Spinal cord (tissue), 10 donors: ENCODE data around the gene TRUB1. TPM values are rescaled to one million over a fixed set of nuclear protein-coding genes. Genes with fewer than 3 reads are reported as not detected.
"Not testable (repeated sequence)": the region's sequence is repeated elsewhere in the genome, so short reads cannot be mapped to it uniquely, and the experiment has no call there.

Experiments used
- DNase-seq, 6 donors: peaks; one replicate each; pipeline versions ENCODE4 v3.0.0 to v3.0.0-alpha.2; 2013 to 2015; ENCODE audit warnings: low spot score in 6 of 6, low read depth in 4 of 6
- H3K27ac ChIP-seq: one replicate; pipeline ENCODE4 v1.5.1; 2013; ENCODE audit warnings: low read depth, low read length, control low read depth
- H3K27me3 ChIP-seq: one replicate; pipeline ENCODE4 v1.6.1; 2013; ENCODE audit warnings: low read length; ENCODE audit not compliant: control insufficient read depth, insufficient read depth
- H3K36me3 ChIP-seq: one replicate; pipeline ENCODE4 v1.6.1; 2013; ENCODE audit warnings: low read length; ENCODE audit not compliant: control insufficient read depth, insufficient read depth
- H3K4me1 ChIP-seq: one replicate; pipeline ENCODE4 v1.6.1; 2013; ENCODE audit warnings: low read length; ENCODE audit not compliant: control insufficient read depth, insufficient read depth
- H3K4me3 ChIP-seq: one replicate; pipeline ENCODE4 v1.5.1; 2013; ENCODE audit warnings: low read depth, low read length, control low read depth
- H3K9me3 ChIP-seq: one replicate; pipeline ENCODE4 v1.6.1; 2013; ENCODE audit warnings: low read length; ENCODE audit not compliant: control insufficient read depth, insufficient read depth
- WGBS: methylation state at CpG from one replicate; pipeline ENCODE4 v1.1.5; 2013; ENCODE audit warnings: missing lambda C conversion rate; ENCODE audit not compliant: insufficient coverage; 5-methylcytosine and 5-hydroxymethylcytosine counted together
- long read RNA-seq, 4 donors: transcript quantifications; one replicate each; lab custom pipeline, GENCODE V29; 2026
- polyA plus RNA-seq, 2 donors: library from polyadenylated mRNA; unstranded; fragments of 120-200 nt; gene quantifications; one replicate each; pipeline ENCODE4 v1.2.1, GENCODE V29; 2013; ENCODE audit not compliant: insufficient read length in 2 of 2
- total RNA-seq, 2 donors: library from RNA; depleted of rRNA in 1 of 2; stranded (reverse); fragments of 120-200 nt in 1 of 2; fragments of >200 nt in 1 of 2; gene quantifications; one replicate each; pipeline versions ENCODE4 v1.2.3 to v1.2.4, GENCODE V29; 2013 to 2014
- donor health status: healthy.

TRUB1 gene
- 10 to 100 TPM; 28.2 to 51.9 TPM for total RNA-seq
- polyA plus RNA-seq, result 10 to 100 TPM; 24.6 to 32.2 TPM
- long read RNA-seq, donor 1, transcript TRUB1-201 (8 exons, 3,408 nt), result major isoform, 14 of 16 reads
- long read RNA-seq, donor 1, partial matches to known transcripts, result 0 of 16 reads
- long read RNA-seq, donor 1, other reads (novel, unspliced or antisense), result 0 of 16 reads
- long read RNA-seq, donor 2, partial matches to known transcripts, result 0 of 4 reads
- long read RNA-seq, donor 2, other reads (novel, unspliced or antisense), result 0 of 4 reads
- long read RNA-seq, donor 3, transcript TRUB1-201 (8 exons, 3,408 nt), result major isoform, 7 of 7 reads
- long read RNA-seq, donor 3, partial matches to known transcripts, result 0 of 7 reads
- long read RNA-seq, donor 3, other reads (novel, unspliced or antisense), result 0 of 7 reads
- long read RNA-seq, donor 4, transcript TRUB1-201 (8 exons, 3,408 nt), result major isoform, 10 of 12 reads
- long read RNA-seq, donor 4, partial matches to known transcripts, result 0 of 12 reads
- long read RNA-seq, donor 4, other reads (novel, unspliced or antisense), result 0 of 12 reads

DNA sequence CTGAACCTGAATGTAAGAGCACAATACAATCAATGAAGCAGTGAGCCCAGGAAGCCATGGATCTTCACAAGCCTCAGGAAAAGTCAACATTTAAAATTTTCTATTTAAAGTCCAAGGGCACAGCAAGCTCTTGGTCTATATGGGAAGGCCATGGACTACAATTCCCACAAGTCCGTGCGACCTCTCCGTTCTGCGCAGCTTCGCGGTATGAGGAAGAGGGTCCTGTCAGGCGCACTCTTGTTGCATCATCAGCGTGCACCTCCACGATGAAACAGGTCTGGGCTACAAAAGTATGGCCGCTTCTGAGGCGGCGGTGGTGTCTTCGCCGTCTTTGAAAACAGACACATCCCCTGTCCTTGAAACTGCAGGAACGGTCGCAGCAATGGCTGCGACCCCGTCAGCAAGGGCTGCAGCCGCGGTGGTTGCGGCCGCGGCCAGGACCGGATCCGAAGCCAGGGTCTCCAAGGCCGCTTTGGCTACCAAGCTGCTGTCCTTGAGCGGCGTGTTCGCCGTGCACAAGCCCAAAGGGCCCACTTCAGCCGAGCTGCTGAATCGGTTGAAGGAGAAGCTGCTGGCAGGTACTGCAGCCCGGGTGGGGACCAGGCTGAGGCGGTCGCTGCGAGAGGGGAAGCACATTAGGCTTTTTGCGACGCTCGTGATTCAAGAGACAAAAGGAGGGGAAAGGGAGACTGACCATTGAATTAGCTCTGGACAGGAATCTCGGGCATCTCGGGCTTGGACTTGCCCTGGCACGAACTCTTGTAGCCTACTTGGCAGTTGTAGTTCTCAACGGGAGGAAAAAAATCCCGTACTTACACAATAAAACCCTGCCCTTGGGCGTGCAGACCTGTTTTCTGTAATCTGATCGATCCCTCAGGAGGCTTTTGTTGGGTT is at the start of gene TRUB1:
TRUB1 (plus strand) TSS at position 234 of the 894 bp plus-strand sequence; CDS start at position 293, 59 bp downstream.
- no peaks in the 10 kb centered on the region for H3K27me3 ChIP-seq
- H3K4me1 ChIP-seq, result no peaks in the 10 kb centered on the region
- peak within 1 kb of the TSS; percentile 99 for H3K4me3 ChIP-seq
- H3K36me3 ChIP-seq, result peaks cover 10% of the 10 kb centered on the region
- under 1% methylated on average over 40 of the region's 46 CpGs for WGBS
- H3K27ac ChIP-seq, result peak within 1 kb of the TSS; percentile 81
- H3K9me3 ChIP-seq, result no peaks in the 10 kb centered on the region
- peak; percentile 87 to 99 (median 94) for DNase-seq

DNA sequence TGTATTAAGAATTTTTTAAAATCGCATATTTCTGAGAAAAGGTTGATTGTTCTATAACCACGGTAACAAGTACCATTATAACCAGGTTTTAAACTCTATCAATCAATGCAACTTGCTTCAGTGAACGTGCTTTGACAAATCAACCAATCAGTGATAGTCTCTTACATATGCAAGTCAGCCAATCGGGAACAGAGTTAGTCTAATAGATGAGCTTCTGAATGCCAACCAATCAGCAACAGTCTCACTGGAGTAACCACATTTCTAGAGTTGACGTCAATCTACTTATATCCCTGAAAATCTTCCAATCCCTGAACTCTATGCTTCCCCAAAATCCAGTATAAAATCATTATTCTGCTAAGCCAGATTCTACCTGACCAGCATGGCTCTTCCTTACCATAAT is 44.7 kb upstream of the TRUB1 start:
- no peaks in the 10 kb centered on the region for H3K36me3 ChIP-seq
- no peaks in the 10 kb centered on the region for H3K27me3 ChIP-seq
- no peak overlapping the region for H3K27ac ChIP-seq
- H3K4me3 ChIP-seq, result no peak overlapping the region
- 88% methylated on average over 2 of the region's 5 CpGs for WGBS
- H3K4me1 ChIP-seq, result no peaks in the 10 kb centered on the region
- no peaks in the 10 kb centered on the region for H3K9me3 ChIP-seq
- DNase-seq, result no peak

DNA sequence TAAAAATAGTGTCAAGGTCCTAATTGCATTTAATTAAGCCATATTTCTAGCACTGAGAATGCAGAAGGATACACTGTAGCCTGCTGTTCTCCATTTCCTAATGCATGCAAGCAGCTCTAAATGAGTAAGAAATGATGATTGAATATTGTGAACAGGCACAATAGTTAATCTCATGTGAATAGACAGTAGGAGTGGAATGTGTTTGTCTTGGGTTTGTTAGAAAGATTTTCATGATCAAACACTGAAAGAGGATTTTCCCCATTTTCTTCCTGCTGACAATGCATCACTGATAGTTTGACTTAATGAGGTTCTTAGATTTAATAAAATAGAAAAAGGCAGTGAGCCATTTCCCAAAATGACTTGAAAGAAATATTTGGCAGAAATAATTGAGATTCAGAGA is 43.1 kb upstream of the TRUB1 start:
- no peaks in the 10 kb centered on the region for H3K4me1 ChIP-seq
- H3K4me3 ChIP-seq, result no peak overlapping the region
- no peaks in the 10 kb centered on the region for H3K9me3 ChIP-seq
- no peaks in the 10 kb centered on the region for H3K27me3 ChIP-seq
- H3K36me3 ChIP-seq, result no peaks in the 10 kb centered on the region
- no peak overlapping the region for H3K27ac ChIP-seq
- peak in 2 of 6 donors; percentile 17 to 75 for DNase-seq

DNA sequence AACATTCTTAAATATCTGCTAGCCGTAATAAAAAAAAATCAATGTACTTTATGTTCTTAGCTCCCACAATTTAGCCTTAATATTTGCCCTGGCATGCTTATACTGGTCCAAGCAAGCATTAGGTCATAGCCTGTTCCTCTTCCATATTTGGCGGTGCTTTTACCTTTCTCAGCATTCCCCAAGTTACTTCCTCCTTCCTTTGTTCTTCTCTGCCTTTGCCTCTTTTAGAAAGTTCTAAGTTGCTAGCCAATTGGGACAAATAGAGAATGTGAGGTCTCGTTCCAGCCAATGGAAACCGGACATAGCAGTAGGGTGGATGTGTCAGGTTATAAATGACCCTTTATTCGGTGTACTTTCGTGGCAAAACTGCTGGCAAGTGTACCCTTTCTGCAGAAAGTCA is 41.0 kb upstream of the TRUB1 start:
- not testable (repeated sequence) for H3K9me3 ChIP-seq, H3K27me3 ChIP-seq, DNase-seq, H3K27ac ChIP-seq, H3K4me1 ChIP-seq, H3K4me3 ChIP-seq, H3K36me3 ChIP-seq
- 85% methylated on average over 5 of the region's 6 CpGs for WGBS

DNA sequence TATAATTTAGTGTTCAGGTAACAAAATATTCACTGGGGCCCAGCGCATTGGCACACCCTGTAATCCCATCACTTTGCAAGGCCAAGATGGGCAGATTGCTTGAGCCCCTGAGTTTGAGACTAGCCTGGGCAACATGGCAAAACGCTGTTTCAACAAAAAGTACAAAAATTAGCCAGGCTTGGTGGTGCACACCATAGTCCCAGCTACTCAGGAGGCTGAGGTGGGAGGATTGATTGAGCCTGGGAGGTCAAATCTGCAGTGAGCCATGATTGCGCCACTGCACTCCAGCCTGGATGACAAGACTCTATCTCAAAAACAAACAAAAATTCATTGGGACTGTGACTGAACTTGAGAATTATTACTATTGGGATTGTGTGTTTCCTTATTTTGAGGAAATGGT is 40.4 kb upstream of the TRUB1 start:
- WGBS, result 100% methylated on average over 1 of the region's 3 CpGs
- DNase-seq, result no peak
- no peaks in the 10 kb centered on the region for H3K36me3 ChIP-seq
- H3K9me3 ChIP-seq, result no peaks in the 10 kb centered on the region
- H3K27ac ChIP-seq, result no peak overlapping the region
- no peaks in the 10 kb centered on the region for H3K27me3 ChIP-seq
- no peak overlapping the region for H3K4me3 ChIP-seq
- H3K4me1 ChIP-seq, result no peaks in the 10 kb centered on the region

DNA sequence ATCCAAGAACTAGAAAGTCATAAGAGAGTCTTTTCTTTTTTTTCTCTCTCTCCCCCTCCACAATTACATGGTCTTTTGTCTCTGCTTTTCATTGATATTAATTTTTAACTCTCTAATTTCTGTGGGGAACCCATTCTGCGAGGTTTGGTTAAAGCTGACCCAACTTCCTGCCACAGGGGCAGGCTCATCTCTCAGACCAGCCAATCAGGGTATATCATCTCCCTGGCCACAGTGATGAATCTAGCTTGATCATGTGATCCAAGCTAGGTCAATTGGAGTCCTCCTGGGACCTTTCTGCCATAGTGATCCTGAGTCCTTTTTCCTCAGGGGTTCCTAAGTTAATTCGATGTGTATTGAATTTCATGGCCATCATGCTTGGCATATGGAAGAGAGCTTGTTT is 38.0 kb upstream of the TRUB1 start:
- Histone ChIP-seq H3K27ac (no peak overlapping the region), H3K4me3 (no peak overlapping the region), H3K27me3 (no peaks in the 10 kb centered on the region), H3K36me3 (no peaks in the 10 kb centered on the region), H3K4me1 (no peaks in the 10 kb centered on the region), H3K9me3 (no peaks in the 10 kb centered on the region)
- DNase-seq, result no peak
- WGBS, result no CpG with 5 or more reads among the region's 2 CpGs

DNA sequence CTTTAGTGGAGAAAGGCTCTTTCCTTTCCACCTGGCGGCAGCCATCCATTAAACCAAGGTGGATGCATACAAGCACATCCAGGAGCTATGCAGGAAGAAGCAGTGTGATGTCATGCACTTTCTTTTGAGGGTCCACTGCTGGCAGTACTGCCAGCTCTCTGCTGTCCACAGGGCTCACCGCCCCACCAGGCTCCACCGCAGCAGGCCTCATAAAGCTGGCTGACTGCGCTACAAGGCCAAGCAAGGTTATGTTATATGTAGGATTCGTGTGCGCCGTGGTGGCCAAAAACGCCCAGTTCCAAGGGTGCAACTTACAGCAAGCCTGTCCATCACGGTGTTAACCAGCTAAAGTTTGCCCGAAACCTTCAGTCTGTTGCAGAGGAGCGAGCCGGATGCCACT is 37.3 kb upstream of the TRUB1 start:
- H3K9me3 ChIP-seq, result no peaks in the 10 kb centered on the region
- no peak overlapping the region for H3K4me3 ChIP-seq
- H3K27ac ChIP-seq, result no peak overlapping the region
- H3K4me1 ChIP-seq, result no peaks in the 10 kb centered on the region
- no peaks in the 10 kb centered on the region for H3K27me3 ChIP-seq
- no peaks in the 10 kb centered on the region for H3K36me3 ChIP-seq
- WGBS, result 96% methylated on average over 10 of the region's 12 CpGs
- no peak for DNase-seq

DNA sequence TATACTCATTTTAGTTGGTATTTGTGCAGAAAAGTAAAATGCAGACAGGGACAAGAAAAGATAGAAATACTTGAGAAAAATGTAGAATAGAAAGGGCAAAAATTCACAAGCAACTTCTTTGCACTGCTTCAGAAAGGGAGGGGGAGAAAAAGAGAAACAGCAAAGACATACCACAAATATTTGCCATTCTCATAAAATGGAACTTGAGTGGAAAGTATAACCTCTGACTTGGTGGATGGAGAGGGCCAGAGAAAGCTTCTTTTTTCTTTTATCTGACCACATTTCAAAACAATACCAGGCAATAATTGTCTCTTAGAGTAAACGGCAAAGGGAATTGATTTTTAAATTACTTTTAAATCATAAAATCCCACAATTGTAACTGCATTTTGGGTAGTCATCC is 35.8 kb upstream of the TRUB1 start:
- no peaks in the 10 kb centered on the region for H3K27me3 ChIP-seq
- H3K27ac ChIP-seq, result no peak overlapping the region
- no peaks in the 10 kb centered on the region for H3K36me3 ChIP-seq
- DNase-seq, result no peak
- WGBS, result no CpG with 5 or more reads among the region's 1 CpG
- H3K4me1 ChIP-seq, result no peaks in the 10 kb centered on the region
- no peaks in the 10 kb centered on the region for H3K9me3 ChIP-seq
- H3K4me3 ChIP-seq, result no peak overlapping the region

DNA sequence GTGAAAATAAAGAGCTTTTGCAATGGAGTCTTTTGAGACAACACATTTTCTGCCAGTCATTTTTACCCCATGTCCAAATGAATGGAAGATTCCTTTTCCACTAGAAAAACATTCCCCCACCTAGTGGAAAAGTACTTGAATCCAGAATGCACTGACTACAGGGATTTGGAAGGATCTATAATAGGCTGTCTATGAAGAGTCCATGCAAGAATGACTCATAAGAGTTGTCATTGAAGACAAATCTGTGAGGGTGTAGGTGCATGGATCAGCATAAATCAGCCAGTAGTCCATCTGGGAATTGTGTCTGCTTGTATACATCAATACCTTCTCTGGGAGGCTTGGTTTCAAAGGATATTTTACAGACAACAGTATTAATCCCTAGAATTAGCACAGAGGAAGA is 32.5 kb upstream of the TRUB1 start:
- Histone ChIP-seq H3K27ac (no peak overlapping the region), H3K36me3 (no peaks in the 10 kb centered on the region), H3K4me3 (no peak overlapping the region), H3K27me3 (no peaks in the 10 kb centered on the region), H3K9me3 (no peaks in the 10 kb centered on the region), H3K4me1 (no peaks in the 10 kb centered on the region)
- DNase-seq, result no peak
